ENCODE data around the gene IER3. TPM values are rescaled to one million over a fixed set of nuclear protein-coding genes. Genes with fewer than 3 reads are reported as not detected.

Gene IER3
- total and polyA plus RNA-seq, 9 of the 15 experiments (the other 6 are each of a cell fraction or from before 2014, with no cell fraction given): 1.5 to 30.0 (median 11.5) TPM

GRCh38 chr6:30741789-30742315 is 2.5 kb downstream of the IER3 start (continued):
- TF ChIP-seq ZNF318 (IDR thresholded peaks at IDR 0.05; ENCODE audit: borderline replicate concordance in 1 of 2, low read depth in 1 of 2) (0 out of 4 replicates have a peak, but pooled peaks of 1 of the 2 experiments have one; percentile 4), CEBPZ (IDR thresholded peaks at IDR 0.05; ENCODE audit: borderline replicate concordance, low read depth, low read length) (no peak), DDX20 (tag; IDR thresholded peaks at IDR 0.05; ENCODE audit: low read depth) (no peak), MLX (CRISPR knock-in tag; conservative IDR thresholded peaks at IDR 0.05) (peak in 1 of 2 experiments; percentile 55; a peak in 1 of 4 replicates), TFE3 (CRISPR knock-in tag; IDR thresholded peaks at IDR 0.05) (no peak), GTF2E2 (tag; IDR thresholded peaks at IDR 0.05) (no peak), ZBTB49 (CRISPR knock-in tag; IDR thresholded peaks at IDR 0.05; ENCODE audit: borderline replicate concordance) (no peak)
